ENCODE results near the gene DDX47. TPM values are rescaled to one million over a fixed set of nuclear protein-coding genes. Genes with fewer than 3 reads are reported as not detected.

The DDX47 gene
- total RNA-seq, 1 donor from 2014 or later, result 69.3 TPM

DNA sequence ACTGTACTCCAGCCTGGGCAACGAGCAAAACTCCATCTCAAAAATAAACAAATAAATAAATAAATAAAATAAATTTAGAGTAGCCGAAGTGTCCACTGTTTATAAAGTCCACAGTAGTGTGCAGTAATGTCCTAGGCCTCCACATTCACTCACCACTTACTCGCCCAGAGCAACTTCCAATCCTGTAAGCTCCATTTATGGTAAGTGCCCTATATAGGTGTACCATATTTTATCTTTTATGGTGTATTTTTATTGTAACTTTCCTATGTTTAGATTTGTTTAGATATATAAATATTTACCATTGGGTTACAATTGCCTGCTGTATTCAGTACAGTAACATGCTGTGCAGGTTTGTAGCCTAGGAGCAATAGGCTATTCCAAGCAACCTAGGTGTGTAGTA is 40.3 kb downstream of the DDX47 start:
- TF ChIP-seq, protein P1, sequence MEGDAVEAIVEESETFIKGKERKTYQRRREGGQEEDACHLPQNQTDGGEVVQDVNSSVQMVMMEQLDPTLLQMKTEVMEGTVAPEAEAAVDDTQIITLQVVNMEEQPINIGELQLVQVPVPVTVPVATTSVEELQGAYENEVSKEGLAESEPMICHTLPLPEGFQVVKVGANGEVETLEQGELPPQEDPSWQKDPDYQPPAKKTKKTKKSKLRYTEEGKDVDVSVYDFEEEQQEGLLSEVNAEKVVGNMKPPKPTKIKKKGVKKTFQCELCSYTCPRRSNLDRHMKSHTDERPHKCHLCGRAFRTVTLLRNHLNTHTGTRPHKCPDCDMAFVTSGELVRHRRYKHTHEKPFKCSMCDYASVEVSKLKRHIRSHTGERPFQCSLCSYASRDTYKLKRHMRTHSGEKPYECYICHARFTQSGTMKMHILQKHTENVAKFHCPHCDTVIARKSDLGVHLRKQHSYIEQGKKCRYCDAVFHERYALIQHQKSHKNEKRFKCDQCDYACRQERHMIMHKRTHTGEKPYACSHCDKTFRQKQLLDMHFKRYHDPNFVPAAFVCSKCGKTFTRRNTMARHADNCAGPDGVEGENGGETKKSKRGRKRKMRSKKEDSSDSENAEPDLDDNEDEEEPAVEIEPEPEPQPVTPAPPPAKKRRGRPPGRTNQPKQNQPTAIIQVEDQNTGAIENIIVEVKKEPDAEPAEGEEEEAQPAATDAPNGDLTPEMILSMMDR (conservative IDR thresholded peaks at IDR 0.05), result no peak

GRCh38 chr12:12859690-12860089 is 46.5 kb downstream of the DDX47 start:
- TF ChIP-seq, protein P1 (conservative IDR thresholded peaks at IDR 0.05), result no peak
- Mint-ChIP-seq H3K36me3 (ENCODE audit: low read depth) (peaks cover 7% of the 10 kb centered on the region), H3K9me3 (no peaks in the 10 kb centered on the region), H3K27ac (ENCODE audit: unreplicated experiment) (no peak overlapping the region), H3K27me3 (ENCODE audit: low read depth) (no peaks in the 10 kb centered on the region), H3K4me1 (no peaks in the 10 kb centered on the region), H3K4me3 (no peak overlapping the region)
- no peak for DNase-seq (ENCODE audit: low read depth, low spot score)

More for the DNA sequence above, 40.3 kb downstream of the DDX47 start:
- H3K4me1 Mint-ChIP-seq, result no peaks in the 10 kb centered on the region
- peaks cover 3% of the 10 kb centered on the region for H3K9me3 Mint-ChIP-seq
- no peak overlapping the region for H3K4me3 Mint-ChIP-seq
- no peak for DNase-seq (ENCODE audit: low read depth, low spot score)
- no peaks in the 10 kb centered on the region for H3K27me3 Mint-ChIP-seq (ENCODE audit: low read depth)
- no peak overlapping the region for H3K27ac Mint-ChIP-seq (ENCODE audit: unreplicated experiment)
- peaks cover 10% of the 10 kb centered on the region for H3K36me3 Mint-ChIP-seq (ENCODE audit: low read depth)

DNA sequence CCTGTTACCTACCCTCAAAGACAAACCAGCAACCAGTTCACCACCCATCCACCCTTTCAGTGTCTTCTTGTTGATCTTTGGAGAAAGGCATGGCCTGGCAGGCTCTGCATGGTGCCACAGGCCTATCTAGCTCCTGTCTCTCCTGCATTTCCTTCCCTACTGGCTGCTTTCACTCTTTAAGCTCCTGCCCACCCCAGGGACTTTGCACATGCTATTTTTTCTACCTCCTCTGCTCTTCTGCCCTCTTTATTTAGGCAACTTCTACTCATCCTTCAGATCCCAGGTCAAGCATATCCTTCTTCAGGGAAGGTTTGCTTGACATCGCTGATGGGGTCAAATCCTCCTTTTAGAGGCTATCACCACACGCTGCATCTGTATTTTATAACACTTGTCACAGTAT is 51.1 kb downstream of the DDX47 start:
- Mint-ChIP-seq H3K27me3 (ENCODE audit: low read depth) (no peaks in the 10 kb centered on the region), H3K9me3 (no peaks in the 10 kb centered on the region), H3K4me1 (no peaks in the 10 kb centered on the region), H3K27ac (ENCODE audit: unreplicated experiment) (no peak overlapping the region), H3K36me3 (ENCODE audit: low read depth) (peaks cover 7% of the 10 kb centered on the region), H3K4me3 (no peak overlapping the region)
- TF ChIP-seq, protein P1 (conservative IDR thresholded peaks at IDR 0.05), result no peak
- no peak for DNase-seq (ENCODE audit: low read depth, low spot score)

DNA sequence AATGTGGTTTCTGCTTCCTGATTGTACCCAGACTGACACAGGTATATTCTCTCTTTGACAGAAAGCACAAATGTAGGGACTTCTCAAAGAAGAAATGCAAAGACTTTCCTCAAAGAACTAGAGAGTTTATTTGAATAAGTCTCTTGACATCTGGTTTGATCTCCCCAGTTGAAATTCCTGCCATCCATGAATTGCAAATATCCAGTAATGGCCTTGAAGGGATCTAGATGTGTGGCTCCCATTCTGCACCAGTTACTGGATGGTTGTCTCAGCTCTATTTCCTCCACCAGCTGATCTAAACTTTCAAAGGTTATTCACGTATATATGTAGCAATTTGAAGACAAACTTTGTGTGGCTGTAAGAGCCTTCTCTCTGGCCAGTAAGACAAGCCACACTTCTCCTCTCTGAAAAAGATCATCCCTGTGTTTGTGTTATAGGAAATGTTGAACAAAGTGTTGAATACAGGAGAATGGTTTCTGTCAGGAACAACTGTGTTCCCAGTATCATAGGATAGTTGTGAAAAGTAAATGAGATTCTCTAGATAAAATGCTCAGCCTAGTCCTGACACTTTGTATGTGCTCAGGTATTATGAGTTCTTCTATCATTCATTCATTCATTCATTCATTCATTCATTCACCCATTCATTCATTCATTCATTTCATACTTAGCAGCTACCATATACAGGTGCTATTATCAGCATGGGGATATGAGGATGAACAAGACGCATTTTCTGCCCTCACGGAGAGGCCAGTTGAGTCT is 55.5 kb downstream of the DDX47 start:
- Mint-ChIP-seq H3K36me3 (ENCODE audit: low read depth) (peaks cover 4% of the 10 kb centered on the region), H3K27ac (ENCODE audit: unreplicated experiment) (no peak overlapping the region), H3K9me3 (no peaks in the 10 kb centered on the region), H3K27me3 (ENCODE audit: low read depth) (no peaks in the 10 kb centered on the region), H3K4me1 (peaks cover 5% of the 10 kb centered on the region), H3K4me3 (no peak overlapping the region)
- no peak for DNase-seq (ENCODE audit: low read depth, low spot score)
- TF ChIP-seq, protein P1 (conservative IDR thresholded peaks at IDR 0.05), result no peak

GRCh38 chr12:12870465-12870864 is 57.3 kb downstream of the DDX47 start:
- TF ChIP-seq, protein P1 (conservative IDR thresholded peaks at IDR 0.05), result no peak
- H3K4me3 Mint-ChIP-seq, result no peak overlapping the region
- no peaks in the 10 kb centered on the region for H3K9me3 Mint-ChIP-seq
- no peak for DNase-seq (ENCODE audit: low read depth, low spot score)
- H3K36me3 Mint-ChIP-seq (ENCODE audit: low read depth), result no peaks in the 10 kb centered on the region
- H3K27ac Mint-ChIP-seq (ENCODE audit: unreplicated experiment), result no peak overlapping the region
- peaks cover 5% of the 10 kb centered on the region for H3K4me1 Mint-ChIP-seq
- no peaks in the 10 kb centered on the region for H3K27me3 Mint-ChIP-seq (ENCODE audit: low read depth)

Measured in neural crest cell (in vitro differentiated cells).